ENCODE measurements around the gene GNB5.
"Not testable (repeated sequence)": the region's sequence is repeated elsewhere in the genome, so short reads cannot be mapped to it uniquely, and the experiment has no call there.

GNB5 gene

GRCh38 chr15:52085299-52085698 is 105.9 kb downstream of the GNB5 start:
- no peak overlapping the region for H3K9ac ChIP-seq (ENCODE audit: low read depth, low read length, poor library complexity)
- H3K36me3 ChIP-seq (replicated peaks in 1 of 2; ENCODE audit: control insufficient read depth in 2 of 2, insufficient read depth in 2 of 2, low read length in 2 of 2), result no peaks in the 10 kb centered on the region
- no peak overlapping the region for H2AFZ ChIP-seq (ENCODE audit: low read length)
- no peak overlapping the region for H3K4ac ChIP-seq (ENCODE audit: low read length)
- H2BK15ac ChIP-seq (ENCODE audit: low read length), result no peak overlapping the region
- H2BK120ac ChIP-seq (ENCODE audit: low read depth, low read length), result no peak overlapping the region
- no peak overlapping the region for H3K27ac ChIP-seq (replicated peaks; ENCODE audit: low read length)
- H2BK12ac ChIP-seq (ENCODE audit: low read length), result no peak overlapping the region
- DNase-seq (ENCODE audit: low spot score), result no peak
- no peaks in the 10 kb centered on the region for H3K27me3 ChIP-seq (ENCODE audit: control insufficient read depth in 3 of 3, insufficient read depth in 3 of 3, low read depth in 1 of 3, low read length in 3 of 3)
- H4K91ac ChIP-seq (ENCODE audit: low read depth, low read length, poor library complexity), result no peak overlapping the region
- peaks cover 2 to 3% of the 10 kb centered on the region in 2 donors for H3K9me3 ChIP-seq (replicated peaks in 1 of 2; ENCODE audit: control insufficient read depth in 2 of 2, insufficient read depth in 1 of 2, low read depth in 1 of 2, low read length in 2 of 2)
- no peak overlapping the region for H3K4me3 ChIP-seq (ENCODE audit: low read length in 2 of 2)
- no peak overlapping the region for H3K14ac ChIP-seq (ENCODE audit: low read length)
- H3K4me2 ChIP-seq (ENCODE audit: insufficient read depth, low read length, poor library complexity, severe bottlenecking), result no peak overlapping the region
- no peaks in the 10 kb centered on the region for H3K79me1 ChIP-seq (ENCODE audit: low read depth, low read length)
- no peak overlapping the region for H2AK5ac ChIP-seq (ENCODE audit: low read depth, low read length)
- H3K18ac ChIP-seq (ENCODE audit: low read length), result no peak overlapping the region
- no peak overlapping the region for H2BK5ac ChIP-seq (ENCODE audit: low read length)
- H4K8ac ChIP-seq (ENCODE audit: low read depth, low read length), result no peak overlapping the region
- peaks cover 0 to 3% of the 10 kb centered on the region in 2 donors for H3K4me1 ChIP-seq (ENCODE audit: control insufficient read depth in 2 of 2, insufficient read depth in 1 of 2, low read depth in 1 of 2, low read length in 2 of 2)
- H3K23ac ChIP-seq (ENCODE audit: low read depth, low read length, poor library complexity), result no peak overlapping the region

- H3K36me3 ChIP-seq (replicated peaks in 1 of 2; ENCODE audit: control insufficient read depth in 2 of 2, insufficient read depth in 2 of 2, low read length in 2 of 2), result no peaks in the 10 kb centered on the region
- H3K18ac ChIP-seq (ENCODE audit: low read length), result no peak overlapping the region
- H2BK120ac ChIP-seq (ENCODE audit: low read depth, low read length), result no peak overlapping the region
- no peak overlapping the region for H3K27ac ChIP-seq (replicated peaks; ENCODE audit: low read length)
- H3K79me1 ChIP-seq (ENCODE audit: low read depth, low read length), result no peaks in the 10 kb centered on the region
- H3K4me3 ChIP-seq (ENCODE audit: low read length in 2 of 2), result no peak overlapping the region
- no peak for DNase-seq (ENCODE audit: low spot score)
- H3K23ac ChIP-seq (ENCODE audit: low read depth, low read length, poor library complexity), result no peak overlapping the region
- no peak overlapping the region for H4K8ac ChIP-seq (ENCODE audit: low read depth, low read length)
- no peak overlapping the region for H2BK5ac ChIP-seq (ENCODE audit: low read length)
- no peak overlapping the region for H2AFZ ChIP-seq (ENCODE audit: low read length)
- no peak overlapping the region for H3K4ac ChIP-seq (ENCODE audit: low read length)
- no peak overlapping the region for H3K4me2 ChIP-seq (ENCODE audit: insufficient read depth, low read length, poor library complexity, severe bottlenecking)
- H3K9ac ChIP-seq (ENCODE audit: low read depth, low read length, poor library complexity), result no peak overlapping the region
- no peak overlapping the region for H2BK12ac ChIP-seq (ENCODE audit: low read length)
- H3K14ac ChIP-seq (ENCODE audit: low read length), result no peak overlapping the region
- no CpG with 5 or more reads among the region's 4 CpGs for WGBS, 2 donors (ENCODE audit: extremely low coverage in 2 of 2, insufficient read length in 2 of 2, insufficient replicate concordance in 1 of 2)
- H2BK15ac ChIP-seq (ENCODE audit: low read length), result no peak overlapping the region
- H2AK5ac ChIP-seq (ENCODE audit: low read depth, low read length), result no peak overlapping the region
- no peak overlapping the region for H4K91ac ChIP-seq (ENCODE audit: low read depth, low read length, poor library complexity)
- H3K27me3 ChIP-seq (ENCODE audit: control insufficient read depth in 3 of 3, insufficient read depth in 3 of 3, low read depth in 1 of 3, low read length in 3 of 3), result no peaks in the 10 kb centered on the region
- peaks cover 0 to 3% of the 10 kb centered on the region in 2 donors for H3K4me1 ChIP-seq (ENCODE audit: control insufficient read depth in 2 of 2, insufficient read depth in 1 of 2, low read depth in 1 of 2, low read length in 2 of 2)
- peaks cover 0 to 3% of the 10 kb centered on the region in 2 donors for H3K9me3 ChIP-seq (replicated peaks in 1 of 2; ENCODE audit: control insufficient read depth in 2 of 2, insufficient read depth in 1 of 2, low read depth in 1 of 2, low read length in 2 of 2)
Observed at GRCh38 chr15:52083603-52084002, 107.6 kb downstream of the GNB5 start.

GRCh38 chr15:52083037-52083359 is 108.2 kb downstream of the GNB5 start:
- H3K27ac ChIP-seq (replicated peaks; ENCODE audit: low read length); H2BK12ac ChIP-seq (ENCODE audit: low read length); H2AFZ ChIP-seq (ENCODE audit: low read length); H3K27me3 ChIP-seq (ENCODE audit: control insufficient read depth in 3 of 3, insufficient read depth in 3 of 3, low read depth in 1 of 3, low read length in 3 of 3); H3K79me1 ChIP-seq (ENCODE audit: low read depth, low read length); H3K9me3 ChIP-seq (replicated peaks in 1 of 2; ENCODE audit: control insufficient read depth in 2 of 2, insufficient read depth in 1 of 2, low read depth in 1 of 2, low read length in 2 of 2); H2BK15ac ChIP-seq (ENCODE audit: low read length); H3K4me1 ChIP-seq (ENCODE audit: control insufficient read depth in 2 of 2, insufficient read depth in 1 of 2, low read depth in 1 of 2, low read length in 2 of 2); H4K8ac ChIP-seq (ENCODE audit: low read depth, low read length); H3K23ac ChIP-seq (ENCODE audit: low read depth, low read length, poor library complexity); H2BK5ac ChIP-seq (ENCODE audit: low read length); H2AK5ac ChIP-seq (ENCODE audit: low read depth, low read length); H3K4me2 ChIP-seq (ENCODE audit: insufficient read depth, low read length, poor library complexity, severe bottlenecking); H3K36me3 ChIP-seq (replicated peaks in 1 of 2; ENCODE audit: control insufficient read depth in 2 of 2, insufficient read depth in 2 of 2, low read length in 2 of 2); H2BK120ac ChIP-seq (ENCODE audit: low read depth, low read length); H3K14ac ChIP-seq (ENCODE audit: low read length); DNase-seq (ENCODE audit: low spot score); H3K18ac ChIP-seq (ENCODE audit: low read length); H3K9ac ChIP-seq (ENCODE audit: low read depth, low read length, poor library complexity); H4K91ac ChIP-seq (ENCODE audit: low read depth, low read length, poor library complexity); H3K4ac ChIP-seq (ENCODE audit: low read length); H3K4me3 ChIP-seq (ENCODE audit: low read length in 2 of 2): not testable (repeated sequence)
- no CpG with 5 or more reads among the region's 1 CpG for WGBS, 2 donors (ENCODE audit: extremely low coverage in 2 of 2, insufficient read length in 2 of 2, insufficient replicate concordance in 1 of 2)

- Histone ChIP-seq H3K79me1 (ENCODE audit: low read depth, low read length) (no peaks in the 10 kb centered on the region), H3K9me3 (replicated peaks in 1 of 2; ENCODE audit: control insufficient read depth in 2 of 2, insufficient read depth in 1 of 2, low read depth in 1 of 2, low read length in 2 of 2) (peaks cover 0 to 3% of the 10 kb centered on the region in 2 donors)
- WGBS, 2 donors (ENCODE audit: extremely low coverage in 2 of 2, insufficient read length in 2 of 2, insufficient replicate concordance in 1 of 2), result no CpG with 5 or more reads among the region's 5 CpGs
Observed at GRCh38 chr15:52082197-52083036, 108.8 kb downstream of the GNB5 start.

More at GRCh38 chr15:52082197-52083036, 108.8 kb downstream of the GNB5 start:
- DNase-seq (ENCODE audit: low spot score), result no peak
- Histone ChIP-seq H3K9ac (ENCODE audit: low read depth, low read length, poor library complexity) (no peak overlapping the region), H4K8ac (ENCODE audit: low read depth, low read length) (no peak overlapping the region), H2BK5ac (ENCODE audit: low read length) (no peak overlapping the region), H4K91ac (ENCODE audit: low read depth, low read length, poor library complexity) (no peak overlapping the region), H3K4ac (ENCODE audit: low read length) (no peak overlapping the region), H3K27ac (replicated peaks; ENCODE audit: low read length) (no peak overlapping the region), H2BK120ac (ENCODE audit: low read depth, low read length) (no peak overlapping the region), H3K14ac (ENCODE audit: low read length) (no peak overlapping the region), H2BK15ac (ENCODE audit: low read length) (no peak overlapping the region), H3K23ac (ENCODE audit: low read depth, low read length, poor library complexity) (no peak overlapping the region), H2AFZ (ENCODE audit: low read length) (peak overlapping the region; percentile 28), H2BK12ac (ENCODE audit: low read length) (no peak overlapping the region), H3K27me3 (ENCODE audit: control insufficient read depth in 3 of 3, insufficient read depth in 3 of 3, low read depth in 1 of 3, low read length in 3 of 3) (no peaks in the 10 kb centered on the region), H3K18ac (ENCODE audit: low read length) (no peak overlapping the region), H3K4me3 (ENCODE audit: low read length in 2 of 2) (no peak overlapping the region), H3K4me1 (ENCODE audit: control insufficient read depth in 2 of 2, insufficient read depth in 1 of 2, low read depth in 1 of 2, low read length in 2 of 2) (peaks cover 0 to 3% of the 10 kb centered on the region in 2 donors), H3K4me2 (ENCODE audit: insufficient read depth, low read length, poor library complexity, severe bottlenecking) (no peak overlapping the region), H3K36me3 (replicated peaks in 1 of 2; ENCODE audit: control insufficient read depth in 2 of 2, insufficient read depth in 2 of 2, low read length in 2 of 2) (no peaks in the 10 kb centered on the region), H2AK5ac (ENCODE audit: low read depth, low read length) (no peak overlapping the region)
